Measurements from ENCODE around the gene PLPPR4.

The PLPPR4 gene

DNA sequence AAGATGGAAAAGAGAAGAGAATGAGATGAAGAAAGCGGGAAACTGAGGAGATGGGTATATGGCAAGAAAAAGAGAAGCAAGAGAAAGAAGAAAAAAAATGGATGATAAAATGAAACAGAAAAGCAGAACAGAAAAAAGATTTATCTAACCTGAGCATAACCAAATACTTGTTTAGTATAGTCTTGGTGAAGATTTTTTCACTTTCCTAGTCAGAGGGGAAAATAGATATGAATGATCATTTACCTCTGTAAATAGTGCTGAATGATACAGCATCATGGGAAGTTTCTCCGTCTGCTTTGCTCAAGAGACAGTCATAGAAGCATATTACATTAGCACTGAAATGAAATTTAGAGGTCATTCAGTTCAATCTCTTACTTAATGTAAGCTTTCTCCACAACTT is 36.1 kb upstream of the PLPPR4 start:
- TF ChIP-seq CTCF (IDR thresholded peaks at IDR 0.05): no peak
- Histone ChIP-seq H3K4me3 (no peak overlapping the region), H3K27ac (no peak overlapping the region)
- DNase-seq (ENCODE audit: low spot score): no peak

DNA sequence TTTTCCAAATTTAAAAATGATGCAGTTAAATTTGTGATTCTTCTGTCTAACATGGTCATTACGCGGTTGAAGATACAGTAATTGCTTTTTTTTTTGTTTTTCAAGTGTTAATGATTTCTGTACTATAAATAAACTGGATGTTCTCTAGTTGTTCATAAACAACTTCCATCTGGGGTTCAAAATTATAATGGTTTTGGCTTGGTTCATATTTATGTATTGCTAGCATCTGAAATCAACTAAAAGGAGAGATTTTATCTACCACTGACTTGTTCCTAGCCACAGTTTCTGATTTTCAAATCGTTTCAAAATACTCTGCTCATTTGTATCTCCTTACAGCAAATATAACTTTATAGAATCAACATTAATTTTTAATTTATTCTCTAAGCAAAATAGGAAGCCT is 35.2 kb upstream of the PLPPR4 start:
- TF ChIP-seq CTCF (IDR thresholded peaks at IDR 0.05): no peak
- H3K4me3 ChIP-seq: no peak overlapping the region
- H3K27ac ChIP-seq: no peak overlapping the region
- DNase-seq (ENCODE audit: low spot score): no peak

DNA sequence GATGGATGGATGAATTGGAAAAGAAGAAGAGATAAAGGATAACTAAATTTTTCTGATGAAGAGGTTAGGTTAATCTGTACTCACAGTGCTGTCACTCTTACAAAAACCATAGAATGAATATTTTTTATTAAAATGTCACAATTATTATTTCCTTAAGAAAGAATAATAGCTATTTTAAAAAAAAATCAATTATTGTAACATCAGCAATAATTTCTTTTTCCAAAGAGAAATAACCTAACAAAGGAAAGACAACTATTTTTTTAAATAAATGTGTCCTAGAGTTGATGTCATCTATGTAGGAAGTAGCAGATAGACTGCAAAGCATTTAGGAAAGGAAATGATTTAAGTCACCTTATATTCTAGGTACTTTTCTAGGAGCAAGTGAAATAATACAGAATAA is 33.6 kb upstream of the PLPPR4 start:
- TF ChIP-seq CTCF (IDR thresholded peaks at IDR 0.05): no peak
- no peak overlapping the region for H3K27ac ChIP-seq
- H3K4me3 ChIP-seq: no peak overlapping the region
- DNase-seq (ENCODE audit: low spot score): no peak

GRCh38 chr1:99232172-99232571 is 32.1 kb upstream of the PLPPR4 start:
- no peak for DNase-seq (ENCODE audit: low spot score)
- TF ChIP-seq CTCF (IDR thresholded peaks at IDR 0.05): no peak
- H3K4me3 ChIP-seq: no peak overlapping the region
- H3K27ac ChIP-seq: no peak overlapping the region

- TF ChIP-seq CTCF (IDR thresholded peaks at IDR 0.05): no peak
- no peak for DNase-seq (ENCODE audit: low spot score)
- H3K27ac ChIP-seq: no peak overlapping the region
- no peak overlapping the region for H3K4me3 ChIP-seq
These were observed 30.8 kb upstream of the PLPPR4 start for GRCh38 chr1:99233446-99233845.

DNA sequence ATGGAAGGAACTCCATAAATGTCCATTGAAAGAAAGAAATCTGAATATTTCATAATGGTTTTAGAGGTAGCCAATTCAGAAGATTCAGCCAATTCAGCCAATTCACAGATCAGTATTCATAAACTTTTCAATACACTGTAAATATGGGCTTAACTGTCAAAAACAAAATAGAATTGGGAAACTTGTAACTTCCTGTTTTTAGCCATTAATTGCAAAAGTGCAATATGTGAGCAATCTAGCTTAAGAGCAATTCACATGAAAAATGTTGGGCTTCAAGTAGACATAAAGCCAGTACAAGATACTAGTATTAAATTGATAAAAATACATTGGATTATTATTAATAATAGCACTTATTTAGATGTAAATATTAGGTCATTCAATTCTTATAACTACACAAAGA is 27.5 kb upstream of the PLPPR4 start:
- Histone ChIP-seq H3K27ac (no peak overlapping the region), H3K4me3 (no peak overlapping the region)
- TF ChIP-seq CTCF (IDR thresholded peaks at IDR 0.05): no peak
- DNase-seq (ENCODE audit: low spot score): no peak

- Histone ChIP-seq H3K27ac (no peak overlapping the region), H3K4me3 (no peak overlapping the region)
- DNase-seq (ENCODE audit: low spot score): no peak
- no peak for TF ChIP-seq CTCF (IDR thresholded peaks at IDR 0.05)
These were observed 24.6 kb upstream of the PLPPR4 start for GRCh38 chr1:99239690-99240089.
